H1 (cell line): Measurements from ENCODE around the gene SGO2. TPM values are rescaled to one million over a fixed set of nuclear protein-coding genes. Genes with fewer than 3 reads are reported as not detected.

ENCODE experiments used
- CTCF ChIA-PET: fragments of 300-600 bp; sonication (Branson Sonifier 250); formaldehyde crosslinking; loops from one replicate; lab custom pipeline; 2021; ENCODE audit not compliant: partially characterized antibody; lab: Charles Lee
- POLR2A ChIA-PET: fragments of 300-600 bp; sonication (Branson Sonifier 250); formaldehyde crosslinking; loops from one replicate; lab custom pipeline; 2021; ENCODE audit warnings: inconsistent platforms; ENCODE audit not compliant: partially characterized antibody; lab: Charles Lee
- DNase-seq, 2 experiments: peaks; one replicate each; pipeline versions ENCODE4 v3.0.0 to v3.0.0-alpha.2; 2010 to 2022; ENCODE audit warnings: low spot score in 2 of 2, low read depth in 1 of 2, mixed read lengths in 1 of 2
- FAIRE-seq: peaks from 2 replicates; lab custom pipeline; 2011; peaks lifted over from hg19 to GRCh38; lab: Jason Lieb, UNC
- H2AFZ ChIP-seq: 2 replicates; pipeline ENCODE4 v1.8.1; 2012; ENCODE audit warnings: low read length, inconsistent platforms
- H2AK5ac ChIP-seq: 2 replicates; pipeline ENCODE4 v1.6.1; 2013; ENCODE audit warnings: low read depth, low read length
- H2BK120ac ChIP-seq: replicated peaks from 2 replicates; pipeline ENCODE3; 2013; ENCODE audit warnings: low read depth, low read length, inconsistent platforms
- H2BK12ac ChIP-seq: 2 replicates; pipeline ENCODE4 v1.6.1; 2013; ENCODE audit warnings: low read depth, low read length
- H2BK15ac ChIP-seq: 2 replicates; pipeline ENCODE4 v1.6.1; 2013; ENCODE audit warnings: low read length
- H2BK20ac ChIP-seq: 2 replicates; pipeline ENCODE4 v1.6.1; 2013; ENCODE audit warnings: low read length
- H2BK5ac ChIP-seq: 2 replicates; pipeline ENCODE4 v1.6.1; 2013; ENCODE audit warnings: low read depth, low read length
- H3K14ac ChIP-seq: 2 replicates; pipeline ENCODE4 v1.6.1; 2013; ENCODE audit warnings: inconsistent platforms; ENCODE audit not compliant: insufficient read length
- H3K18ac ChIP-seq: 2 replicates; pipeline ENCODE4 v1.6.1; 2013; ENCODE audit warnings: low read length; ENCODE audit errors: extremely low read depth
- H3K23ac ChIP-seq: 2 replicates; pipeline ENCODE4 v1.6.1; 2013; ENCODE audit warnings: inconsistent platforms; ENCODE audit not compliant: insufficient read length
- H3K23me2 ChIP-seq: 2 replicates; pipeline ENCODE4 v1.6.1; 2013; ENCODE audit warnings: low read depth, low read length
- H3K27ac ChIP-seq: 2 replicates; pipeline ENCODE4 v1.6.1; 2011; ENCODE audit warnings: low read depth, low read length, inconsistent platforms
- H3K27me3 ChIP-seq, 4 experiments: replicated peaks in 1 of 4; 1 replicate in 1 of 4; 2 replicates in 3 of 4; pipeline versions ENCODE4 v1.6.1 to v1.8.1; 2011 to 2013; ENCODE audit warnings: low read length in 3 of 4, mild to moderate bottlenecking in 3 of 4, inconsistent platforms in 2 of 4, mixed read lengths in 2 of 4, moderate library complexity in 1 of 4; ENCODE audit not compliant: control insufficient read depth in 3 of 4, insufficient read depth in 3 of 4; ENCODE audit errors: extremely low read depth in 1 of 4
- H3K36me3 ChIP-seq, 4 experiments: 2 replicates each; pipeline versions ENCODE4 v1.6.1 to v1.8.1; 2011 to 2013; ENCODE audit warnings: mild to moderate bottlenecking in 4 of 4, low read length in 3 of 4, moderate library complexity in 2 of 4, control low read depth in 1 of 4, inconsistent platforms in 1 of 4; ENCODE audit not compliant: insufficient read depth in 4 of 4, control insufficient read depth in 2 of 4
- H3K4ac ChIP-seq: replicated peaks from 2 replicates; pipeline ENCODE3; 2013; ENCODE audit warnings: low read length, low read depth, mixed read lengths, inconsistent platforms; ENCODE audit not compliant: insufficient read length
- H3K4me1 ChIP-seq, 4 experiments: replicated peaks in 1 of 4; 1 replicate in 1 of 4; 2 replicates in 3 of 4; pipeline versions ENCODE4 v1.6.1 to v1.8.1; 2011 to 2013; ENCODE audit warnings: low read length in 3 of 4, inconsistent platforms in 2 of 4, mixed read lengths in 1 of 4; ENCODE audit not compliant: insufficient read depth in 4 of 4, control insufficient read depth in 3 of 4
- H3K4me2 ChIP-seq, 2 experiments: 2 replicates each; pipeline versions ENCODE4 v1.6.1 to v1.8.1; 2011 to 2013; ENCODE audit warnings: low read depth in 2 of 2, low read length in 2 of 2, control low read depth in 1 of 2, inconsistent platforms in 1 of 2, mild to moderate bottlenecking in 1 of 2; ENCODE audit not compliant: insufficient read depth in 1 of 2
- H3K4me3 ChIP-seq, 4 experiments: fragments of 200-600, 300-600 bp in 1 of 4; sonication (generic), shearing (Covaris generic), sonication (Bioruptor Twin) in 1 of 4; 2 replicates each; pipeline versions ENCODE4 v1.5.1 to v1.8.1; 2011 to 2016; ENCODE audit warnings: low read length in 4 of 4, low read depth in 3 of 4, control low read depth in 2 of 4, inconsistent platforms in 2 of 4, mild to moderate bottlenecking in 2 of 4, mixed read lengths in 1 of 4, moderate library complexity in 1 of 4; ENCODE audit not compliant: insufficient read depth in 2 of 4; ENCODE audit errors: extremely low read depth in 1 of 4
- H3K56ac ChIP-seq: replicated peaks from 2 replicates; pipeline ENCODE3; 2013; ENCODE audit warnings: low read depth, mild to moderate bottlenecking, mixed read lengths, low read length, inconsistent platforms; ENCODE audit not compliant: insufficient read length
- H3K79me1 ChIP-seq: 2 replicates; pipeline ENCODE4 v1.6.1; 2013; ENCODE audit warnings: low read depth, low read length, control low read depth
- H3K79me2 ChIP-seq, 2 experiments: 2 replicates each; pipeline versions ENCODE4 v1.6.1 to v1.8.1; 2012 to 2013; ENCODE audit warnings: low read length in 2 of 2, mild to moderate bottlenecking in 2 of 2, inconsistent platforms in 1 of 2; ENCODE audit not compliant: insufficient read depth in 2 of 2, control insufficient read depth in 1 of 2
- H3K9ac ChIP-seq, 4 experiments: replicated peaks in 1 of 4; 1 replicate in 1 of 4; 2 replicates in 3 of 4; pipeline versions ENCODE4 v1.6.1 to v1.8.1; 2011 to 2013; ENCODE audit warnings: low read depth in 3 of 4, low read length in 3 of 4, control low read depth in 2 of 4, mild to moderate bottlenecking in 2 of 4, moderate library complexity in 2 of 4, inconsistent platforms in 1 of 4; ENCODE audit errors: extremely low read depth in 1 of 4
- H3K9me3 ChIP-seq, 2 experiments: 2 replicates each; pipeline versions ENCODE4 v1.6.1 to v1.8.1; 2012 to 2013; ENCODE audit warnings: mild to moderate bottlenecking in 2 of 2, moderate library complexity in 2 of 2, control low read depth in 1 of 2, inconsistent platforms in 1 of 2, low read depth in 1 of 2, low read length in 1 of 2, mixed read lengths in 1 of 2; ENCODE audit not compliant: insufficient read depth in 2 of 2
- H4K20me1 ChIP-seq, 2 experiments: replicated peaks in 1 of 2; 2 replicates each; pipeline versions ENCODE3 to v1.8.1; 2011 to 2013; ENCODE audit warnings: inconsistent platforms in 2 of 2, low read length in 2 of 2, mild to moderate bottlenecking in 1 of 2; ENCODE audit not compliant: insufficient read depth in 2 of 2, control insufficient read depth in 1 of 2
- H4K5ac ChIP-seq: 2 replicates; pipeline ENCODE4 v1.6.1; 2013; ENCODE audit warnings: low read length, low read depth, mixed read lengths, inconsistent platforms; ENCODE audit not compliant: insufficient read length
- H4K8ac ChIP-seq: 2 replicates; pipeline ENCODE4 v1.8.0; 2013; ENCODE audit warnings: mild to moderate bottlenecking, moderate library complexity, low read length, inconsistent platforms; ENCODE audit not compliant: insufficient read depth; ENCODE audit errors: extremely low read depth
- H4K91ac ChIP-seq: replicated peaks from 2 replicates; pipeline ENCODE3; 2013; ENCODE audit warnings: low read length, mixed read lengths, inconsistent platforms; ENCODE audit not compliant: insufficient read length
- EGR1 ChIP-seq: IDR thresholded peaks from 2 replicates; pipeline ENCODE4 v1.6.1; 2011; ENCODE audit warnings: low read depth, low read length, borderline replicate concordance
- KDM4A ChIP-seq: IDR thresholded peaks from one replicate; pipeline ENCODE4 v1.7.1; 2012; ENCODE audit warnings: low read depth, mild to moderate bottlenecking, moderate library complexity, low read length, inconsistent platforms; ENCODE audit not compliant: severe bottlenecking
- PHF8 ChIP-seq: fragments of 200-600 bp; sonication (generic); conservative IDR thresholded peaks from 2 replicates; pipeline ENCODE4 v1.7.1; 2012; ENCODE audit warnings: low read depth, mild to moderate bottlenecking, inconsistent platforms, low read length, moderate library complexity
- WGBS, 2 experiments: shearing (Covaris generic) in 1 of 2; methylation state at CpG; one replicate each; pipeline versions ENCODE4 v1.1.6 to v1.1.7; 2013 to 2015; ENCODE audit warnings: low lambda C conversion rate in 2 of 2, mixed read lengths in 2 of 2, inconsistent platforms in 1 of 2, low coverage in 1 of 2, missing lambda C conversion rate in 1 of 2; ENCODE audit not compliant: insufficient replicate concordance in 2 of 2, insufficient coverage in 1 of 2, insufficient read length in 1 of 2; ENCODE audit errors: extremely low coverage in 1 of 2, missing lambda C conversion rate in 1 of 2; 5-methylcytosine and 5-hydroxymethylcytosine counted together
- polyA plus RNA-seq, 7 experiments: library from polyadenylated mRNA; depleted of rRNA in 3 of 7; stranded (reverse) in 5 of 7; unstranded in 2 of 7; fragments of >200 nt in 5 of 7; fragments of 200-250 nt in 2 of 7; gene quantifications; 1 replicate in 5 of 7; 2 replicates in 1 of 7; 4 replicates in 1 of 7; pipeline versions ENCODE4 v1.2.1 to v1.2.3, GENCODE V29; 2011 to 2013; ENCODE audit warnings: missing spikeins in 2 of 7, mixed read lengths in 2 of 7
- total RNA-seq: library from RNA; stranded (reverse); fragmentation: NEBNext Ultra II Directional; extraction: Animal tissue kit (Norgen Biotek cat#: 25700); gene quantifications from 2 replicates; pipeline ENCODE4 v1.2.1, GENCODE V29; 2021

SGO2 gene
- total and polyA plus RNA-seq, 2 of the 8 experiments (the other 6 are each of a cell fraction or from before 2014, with no cell fraction given) = 2.4 to 33.2 TPM

GRCh38 chr2:200618054-200618419 is 92.0 kb downstream of the SGO2 start:
- DNase-seq (no peak), FAIRE-seq (no peak)
- H4K91ac ChIP-seq = no peak overlapping the region
- ChIA-PET POLR2A (no interaction called here), CTCF (interaction anchor here (0.7 to 4.9 kb wide), 5 partner anchors 7 to 323 kb away, joined by 3 to 34 read pairs (median 3); partner anchors contain the start of gene AOX1)
- H3K9ac ChIP-seq = no peak overlapping the region
- no peak overlapping the region for H3K4me2 ChIP-seq
- no peak overlapping the region for H4K8ac ChIP-seq
- no peak overlapping the region for H3K56ac ChIP-seq
- H3K23ac ChIP-seq = no peak overlapping the region
- H3K9me3 ChIP-seq = no peaks in the 10 kb centered on the region
- H2BK120ac ChIP-seq = no peak overlapping the region
- WGBS, 2 experiments = 83% methylated on average over 3 of the region's 3 CpGs; no CpG with 5 or more reads in 1 of the 2 experiments
- H3K23me2 ChIP-seq = no peaks in the 10 kb centered on the region
- no peaks in the 10 kb centered on the region for H3K79me2 ChIP-seq
- H2AFZ ChIP-seq = no peak overlapping the region
- no peak overlapping the region for H2BK15ac ChIP-seq
- no peaks in the 10 kb centered on the region for H3K79me1 ChIP-seq
- no peak overlapping the region for H3K27ac ChIP-seq
- no peak overlapping the region for H3K14ac ChIP-seq
- H2BK5ac ChIP-seq = no peak overlapping the region
- H3K36me3 ChIP-seq = no peaks in the 10 kb centered on the region
- H3K4me3 ChIP-seq = no peak overlapping the region
- no peak overlapping the region for H2BK20ac ChIP-seq
- H3K27me3 ChIP-seq = no peaks in the 10 kb centered on the region
- H3K18ac ChIP-seq = no peak overlapping the region
- H2AK5ac ChIP-seq = no peak overlapping the region
- no peak for TF ChIP-seq EGR1
- no peak for TF ChIP-seq KDM4A
- no peak for TF ChIP-seq PHF8
- no peak overlapping the region for H4K5ac ChIP-seq
- no peak overlapping the region for H2BK12ac ChIP-seq
- no peak overlapping the region for H3K4ac ChIP-seq
- H3K4me1 ChIP-seq = no peaks in the 10 kb centered on the region
- no peaks in the 10 kb centered on the region for H4K20me1 ChIP-seq
